Cardiac fibroblast (primary cell): ENCODE data around the gene ROPN1.
"Not testable (repeated sequence)": the region's sequence is repeated elsewhere in the genome, so short reads cannot be mapped to it uniquely, and the experiment has no call there.

Source experiments
- DNase-seq, 2 donors: peaks; one replicate each; pipeline versions ENCODE4 v3.0.0 to v3.0.0-alpha.2; 2010; ENCODE audit warnings: low read depth in 2 of 2
- H3K4me3 ChIP-seq, 2 donors: replicated peaks in 1 of 2; 1 replicate in 1 of 2; 2 replicates in 1 of 2; pipeline ENCODE4 v1.5.1; 2011; ENCODE audit warnings: low read depth in 2 of 2, low read length in 2 of 2, mild to moderate bottlenecking in 2 of 2, moderate library complexity in 1 of 2
- TF ChIP-seq, protein P1 (sequence below): IDR thresholded peaks from one replicate; pipeline ENCODE4 v1.5.1; 2011; ENCODE audit warnings: low read depth, mild to moderate bottlenecking, low read length, inconsistent platforms

ROPN1 gene

GRCh38 chr3:123986427-123986826 is 5.5 kb downstream of the ROPN1 start:
- TF ChIP-seq, protein P1, sequence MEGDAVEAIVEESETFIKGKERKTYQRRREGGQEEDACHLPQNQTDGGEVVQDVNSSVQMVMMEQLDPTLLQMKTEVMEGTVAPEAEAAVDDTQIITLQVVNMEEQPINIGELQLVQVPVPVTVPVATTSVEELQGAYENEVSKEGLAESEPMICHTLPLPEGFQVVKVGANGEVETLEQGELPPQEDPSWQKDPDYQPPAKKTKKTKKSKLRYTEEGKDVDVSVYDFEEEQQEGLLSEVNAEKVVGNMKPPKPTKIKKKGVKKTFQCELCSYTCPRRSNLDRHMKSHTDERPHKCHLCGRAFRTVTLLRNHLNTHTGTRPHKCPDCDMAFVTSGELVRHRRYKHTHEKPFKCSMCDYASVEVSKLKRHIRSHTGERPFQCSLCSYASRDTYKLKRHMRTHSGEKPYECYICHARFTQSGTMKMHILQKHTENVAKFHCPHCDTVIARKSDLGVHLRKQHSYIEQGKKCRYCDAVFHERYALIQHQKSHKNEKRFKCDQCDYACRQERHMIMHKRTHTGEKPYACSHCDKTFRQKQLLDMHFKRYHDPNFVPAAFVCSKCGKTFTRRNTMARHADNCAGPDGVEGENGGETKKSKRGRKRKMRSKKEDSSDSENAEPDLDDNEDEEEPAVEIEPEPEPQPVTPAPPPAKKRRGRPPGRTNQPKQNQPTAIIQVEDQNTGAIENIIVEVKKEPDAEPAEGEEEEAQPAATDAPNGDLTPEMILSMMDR, result no peak
- no peak overlapping the region for H3K4me3 ChIP-seq
- no peak for DNase-seq

DNA sequence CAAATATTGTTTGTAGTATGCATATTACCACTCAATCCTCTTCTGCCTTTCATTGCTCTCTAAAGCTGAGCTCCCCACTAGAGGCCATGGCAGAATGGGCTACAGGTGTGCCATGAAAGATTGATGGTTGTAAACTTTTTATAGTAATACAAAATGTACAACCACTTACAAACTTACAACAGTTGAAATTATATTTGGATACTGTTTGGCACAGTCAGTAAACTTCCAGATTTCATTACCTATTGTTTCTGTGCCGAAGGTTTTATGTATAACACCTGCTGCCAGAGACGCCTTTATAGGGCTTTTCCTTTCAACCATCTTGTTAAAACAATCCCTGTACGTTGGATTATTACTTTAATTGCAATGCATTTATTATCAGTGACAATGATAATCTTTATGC is 7.0 kb downstream of the ROPN1 start:
- no peak overlapping the region for H3K4me3 ChIP-seq
- DNase-seq, result no peak
- TF ChIP-seq, protein P1, result no peak

GRCh38 chr3:123984350-123984749 is 7.6 kb downstream of the ROPN1 start:
- no peak for DNase-seq
- TF ChIP-seq, protein P1, result no peak

GRCh38 chr3:123981317-123981716 is 10.6 kb downstream of the ROPN1 start:
- DNase-seq, H3K4me3 ChIP-seq: not testable (repeated sequence)

More at GRCh38 chr3:123984350-123984749, 7.6 kb downstream of the ROPN1 start:
- H3K4me3 ChIP-seq, result no peak overlapping the region

GRCh38 chr3:123980539-123980938 is 11.4 kb downstream of the ROPN1 start:
- H3K4me3 ChIP-seq, result no peak overlapping the region
- DNase-seq, result no peak

DNA sequence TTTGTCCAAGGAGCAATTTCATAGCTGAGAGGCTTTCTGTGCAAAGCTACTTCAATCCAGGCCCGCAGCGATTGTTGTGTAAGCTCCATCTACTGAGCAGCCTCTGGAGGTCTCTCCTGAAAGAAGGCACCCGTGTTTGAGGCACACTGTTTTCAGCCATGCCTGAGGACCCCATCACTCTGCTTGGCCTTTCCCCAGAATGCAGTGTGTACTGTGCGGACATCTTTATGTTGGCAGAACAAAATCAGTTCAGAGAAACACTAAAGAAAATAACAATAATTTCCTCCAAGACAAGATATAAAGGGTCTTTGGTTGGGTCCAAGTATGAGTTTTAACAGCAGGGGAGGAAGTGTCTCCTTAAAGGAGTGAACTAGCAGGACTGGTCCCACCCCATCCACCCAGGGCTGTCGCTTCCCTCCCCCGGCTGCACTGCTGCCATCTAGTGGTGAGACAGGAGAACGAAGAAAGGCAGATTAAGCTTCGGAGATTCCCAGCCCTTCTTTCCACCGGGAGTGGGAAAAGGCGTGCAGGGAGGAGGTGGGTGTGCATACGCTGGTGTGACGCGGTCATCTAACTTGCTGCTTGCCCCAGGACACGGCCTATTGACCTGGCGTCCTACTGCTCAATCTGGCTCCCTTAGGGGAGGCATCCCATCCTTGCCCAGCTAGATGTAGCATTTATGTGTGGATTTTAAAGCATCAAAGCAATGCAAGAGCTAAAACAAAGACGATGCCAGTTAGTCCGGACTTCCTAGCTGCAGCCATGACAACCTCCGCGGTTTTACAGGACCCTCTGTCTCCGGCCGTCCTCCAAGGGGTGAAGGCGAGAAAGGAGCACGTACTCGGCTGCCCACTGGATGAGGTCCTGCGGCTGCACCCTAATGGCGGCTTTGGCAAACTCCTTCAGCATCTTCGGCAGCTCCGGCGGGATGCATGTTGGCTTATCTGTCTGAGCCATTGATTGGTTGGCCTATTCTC is 12.1 kb downstream of the ROPN1 start:
- peak; percentile 39 to 46 for DNase-seq
- TF ChIP-seq, protein P1, result peak; percentile 51
- H3K4me3 ChIP-seq, result peak overlapping the region; percentile 3 to 15

More at GRCh38 chr3:123980539-123980938, 11.4 kb downstream of the ROPN1 start:
- TF ChIP-seq, protein P1, result no peak

- H3K4me3 ChIP-seq, DNase-seq: not testable (repeated sequence)
These were observed 15.0 kb downstream of the ROPN1 start for GRCh38 chr3:123976904-123977303.

GRCh38 chr3:123976181-123976898 is 15.6 kb downstream of the ROPN1 start:
- not testable (repeated sequence) for H3K4me3 ChIP-seq
- DNase-seq, result peak; percentile 9 to 39

GRCh38 chr3:123975030-123975429 is 16.9 kb downstream of the ROPN1 start:
- not testable (repeated sequence) for DNase-seq, H3K4me3 ChIP-seq
